NT2/D1 (cell line): Measurements from ENCODE around the gene INTS1.

Experiments
- DNase-seq: peaks from one replicate; pipeline ENCODE4 v3.0.0-alpha.2; 2011; ENCODE audit warnings: low read depth, low spot score
- H3K27me3 ChIP-seq: 2 replicates; pipeline ENCODE4 v1.6.0; 2011; ENCODE audit warnings: mild to moderate bottlenecking; ENCODE audit not compliant: insufficient read length, insufficient read depth
- H3K36me3 ChIP-seq: 2 replicates; pipeline ENCODE4 v1.6.1; 2011; ENCODE audit warnings: mild to moderate bottlenecking, low read length, mixed read lengths; ENCODE audit not compliant: insufficient read depth, insufficient read length
- H3K4me1 ChIP-seq: 2 replicates; pipeline ENCODE4 v1.5.1; 2011; ENCODE audit not compliant: insufficient read depth, insufficient read length
- H3K4me3 ChIP-seq: 2 replicates; pipeline ENCODE4 v1.5.1; 2011; ENCODE audit warnings: low read depth; ENCODE audit not compliant: insufficient read length
- H3K9ac ChIP-seq: 2 replicates; pipeline ENCODE4 v1.6.0; 2011; ENCODE audit warnings: low read depth; ENCODE audit not compliant: insufficient read length
- H3K9me3 ChIP-seq: 2 replicates; pipeline ENCODE4 v1.5.1; 2011; ENCODE audit warnings: mild to moderate bottlenecking, low read length; ENCODE audit not compliant: insufficient read depth
- SUZ12 ChIP-seq: IDR thresholded peaks from 2 replicates; pipeline ENCODE4 v1.6.1; 2011; ENCODE audit not compliant: insufficient read length, insufficient read depth; ENCODE audit errors: extremely low read depth
- YY1 ChIP-seq: IDR thresholded peaks from 2 replicates; pipeline ENCODE4 v1.6.1; 2011; ENCODE audit not compliant: insufficient read length, insufficient read depth
- ZNF274 ChIP-seq: IDR thresholded peaks from 2 replicates; pipeline ENCODE4 v1.6.1; 2011; ENCODE audit warnings: mild to moderate bottlenecking, low read depth, low read length

INTS1 gene

GRCh38 chr7:1460821-1461645 is 43.2 kb downstream of the INTS1 start:
- H3K4me1 ChIP-seq, result peaks cover 44% of the 10 kb centered on the region
- peak overlapping the region; percentile 63 for H3K9ac ChIP-seq
- no peaks in the 10 kb centered on the region for H3K9me3 ChIP-seq
- H3K36me3 ChIP-seq, result no peaks in the 10 kb centered on the region
- TF ChIP-seq YY1, result no peak
- TF ChIP-seq SUZ12, result no peak
- TF ChIP-seq ZNF274, result no peak
- no peak for DNase-seq
- no peaks in the 10 kb centered on the region for H3K27me3 ChIP-seq
- no peak overlapping the region for H3K4me3 ChIP-seq

GRCh38 chr7:1459920-1460820 is 44.0 kb downstream of the INTS1 start:
- DNase-seq, result no peak
- peaks cover under 1% of the 10 kb centered on the region for H3K36me3 ChIP-seq
- H3K4me1 ChIP-seq, result peaks cover 45% of the 10 kb centered on the region
- TF ChIP-seq YY1 (no peak), SUZ12 (no peak), ZNF274 (no peak)
- H3K4me3 ChIP-seq, result no peak overlapping the region
- H3K9me3 ChIP-seq, result no peaks in the 10 kb centered on the region
- H3K9ac ChIP-seq, result peak overlapping the region; percentile 13
- H3K27me3 ChIP-seq, result no peaks in the 10 kb centered on the region

- H3K9ac ChIP-seq, result no peak overlapping the region
- no peak overlapping the region for H3K4me3 ChIP-seq
- DNase-seq, result peak; percentile 100
- H3K36me3 ChIP-seq, result peaks cover 2% of the 10 kb centered on the region
- TF ChIP-seq ZNF274, result no peak
- TF ChIP-seq SUZ12, result no peak
- no peak for TF ChIP-seq YY1
- peaks cover 51% of the 10 kb centered on the region for H3K4me1 ChIP-seq
- no peaks in the 10 kb centered on the region for H3K9me3 ChIP-seq
- no peaks in the 10 kb centered on the region for H3K27me3 ChIP-seq
Observed at GRCh38 chr7:1459512-1459892, 44.7 kb downstream of the INTS1 start.

GRCh38 chr7:1458683-1459511 is 45.3 kb downstream of the INTS1 start, which contains the start of gene MICALL2:
Gene MICALL2 (minus strand): TSS chr7:1459470. CDS start chr7:1459326, 144 bp downstream.
- TF ChIP-seq ZNF274, result no peak
- TF ChIP-seq SUZ12, result no peak
- no peak for TF ChIP-seq YY1
- Histone ChIP-seq H3K9me3 (no peaks in the 10 kb centered on the region), H3K4me1 (peaks cover 56% of the 10 kb centered on the region), H3K9ac (peak within 1 kb of the TSS; percentile 95), H3K4me3 (peak within 1 kb of the TSS; percentile 91), H3K36me3 (peaks cover 2% of the 10 kb centered on the region), H3K27me3 (no peaks in the 10 kb centered on the region)
- no peak for DNase-seq

GRCh38 chr7:1457949-1458682 is 46.1 kb downstream of the INTS1 start:
- no peak for DNase-seq
- Histone ChIP-seq H3K9ac (peak overlapping the region; percentile 95), H3K36me3 (peaks cover 8% of the 10 kb centered on the region), H3K4me3 (peak overlapping the region; percentile 91), H3K27me3 (no peaks in the 10 kb centered on the region), H3K4me1 (peaks cover 58% of the 10 kb centered on the region), H3K9me3 (no peaks in the 10 kb centered on the region)
- no peak for TF ChIP-seq SUZ12
